Breast epithelium (tissue), 3 donors: ENCODE data around the gene TF.

Experiments
- POLR2A ChIP-seq: fragments of 450-650 bp; IDR thresholded peaks from one replicate; pipeline ENCODE4 v1.6.1; 2016; ENCODE audit warnings: antibody characterized with exemption, mild to moderate bottlenecking, moderate library complexity
- POLR2AphosphoS5 ChIP-seq, 3 donors: sonication (generic); formaldehyde crosslinking; IDR thresholded peaks; one replicate each; pipeline ENCODE4 v1.6.1; 2017; ENCODE audit warnings: antibody characterized with exemption in 3 of 3
- TF ChIP-seq, protein P1 (sequence below), 3 donors: fragments of 450-650 bp; IDR thresholded peaks; one replicate each; pipeline ENCODE4 v1.5.1; 2016 to 2017; ENCODE audit warnings: antibody characterized with exemption in 3 of 3, mild to moderate bottlenecking in 3 of 3, moderate library complexity in 3 of 3

DNA sequence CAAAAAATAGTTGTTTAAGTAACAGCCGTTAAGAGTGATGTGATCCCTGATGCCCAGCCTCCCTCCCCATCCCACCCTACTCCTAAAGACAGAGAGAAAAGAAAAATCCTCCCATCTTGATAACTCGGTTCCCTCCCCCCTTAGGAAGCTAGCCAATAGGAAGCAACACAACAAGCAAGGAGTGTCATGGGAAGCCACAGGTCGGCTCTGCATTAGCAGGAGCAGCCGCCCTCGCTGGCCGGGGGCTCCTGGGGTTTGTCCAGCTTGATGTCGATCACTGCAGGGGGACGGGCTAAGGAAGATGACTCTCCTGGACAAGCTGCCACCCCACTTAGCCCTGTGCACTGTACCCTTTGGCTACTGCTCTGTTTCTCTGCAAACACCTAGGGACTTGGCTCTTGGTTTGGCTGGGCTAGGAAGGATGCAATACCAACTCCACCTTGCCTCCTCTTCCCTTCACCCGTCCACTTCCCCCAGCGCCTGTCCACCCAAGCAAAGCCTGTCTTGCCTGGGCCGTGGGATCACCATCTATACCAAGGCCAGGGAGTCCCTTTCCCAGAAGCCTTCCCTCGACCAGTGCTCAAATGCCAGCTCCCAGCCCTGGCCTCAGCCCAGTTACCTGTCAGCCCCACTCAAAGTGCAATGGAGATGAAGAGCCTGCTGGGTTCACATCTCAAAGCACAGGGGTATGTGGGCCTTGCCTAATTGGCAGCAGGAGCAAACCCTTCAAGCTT is 82.5 kb downstream of the TF start:
- TF ChIP-seq, protein P1, sequence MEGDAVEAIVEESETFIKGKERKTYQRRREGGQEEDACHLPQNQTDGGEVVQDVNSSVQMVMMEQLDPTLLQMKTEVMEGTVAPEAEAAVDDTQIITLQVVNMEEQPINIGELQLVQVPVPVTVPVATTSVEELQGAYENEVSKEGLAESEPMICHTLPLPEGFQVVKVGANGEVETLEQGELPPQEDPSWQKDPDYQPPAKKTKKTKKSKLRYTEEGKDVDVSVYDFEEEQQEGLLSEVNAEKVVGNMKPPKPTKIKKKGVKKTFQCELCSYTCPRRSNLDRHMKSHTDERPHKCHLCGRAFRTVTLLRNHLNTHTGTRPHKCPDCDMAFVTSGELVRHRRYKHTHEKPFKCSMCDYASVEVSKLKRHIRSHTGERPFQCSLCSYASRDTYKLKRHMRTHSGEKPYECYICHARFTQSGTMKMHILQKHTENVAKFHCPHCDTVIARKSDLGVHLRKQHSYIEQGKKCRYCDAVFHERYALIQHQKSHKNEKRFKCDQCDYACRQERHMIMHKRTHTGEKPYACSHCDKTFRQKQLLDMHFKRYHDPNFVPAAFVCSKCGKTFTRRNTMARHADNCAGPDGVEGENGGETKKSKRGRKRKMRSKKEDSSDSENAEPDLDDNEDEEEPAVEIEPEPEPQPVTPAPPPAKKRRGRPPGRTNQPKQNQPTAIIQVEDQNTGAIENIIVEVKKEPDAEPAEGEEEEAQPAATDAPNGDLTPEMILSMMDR (IDR thresholded peaks at IDR 0.05), result no peak
- no peak for TF ChIP-seq POLR2A
- no peak for TF ChIP-seq POLR2AphosphoS5 (IDR thresholded peaks at IDR 0.05)
